Activated CD4-positive, alpha-beta T cell treated with anti-CD3 and anti-CD28 coated beads for 4 hours (primary cell): ENCODE results near the gene MTARC2.
"Not testable (repeated sequence)": the region's sequence is repeated elsewhere in the genome, so short reads cannot be mapped to it uniquely, and the experiment has no call there.

Experiments
- DNase-seq, 2 donors: peaks; one replicate each; pipeline ENCODE4 v3.0.0-alpha.2; 2020

The MTARC2 gene

GRCh38 chr1:220748089-220748934 lies at the start of gene MTARC2:
MTARC2 (plus strand) TSS chr1:220748322; CDS start chr1:220748532, 210 bp downstream.
- no peak for DNase-seq

- DNase-seq = no peak
Measured at GRCh38 chr1:220698607-220699016, 49.5 kb upstream of the MTARC2 start.

GRCh38 chr1:220699044-220699443 lies 49.1 kb upstream of the MTARC2 start:
- no peak for DNase-seq

DNA sequence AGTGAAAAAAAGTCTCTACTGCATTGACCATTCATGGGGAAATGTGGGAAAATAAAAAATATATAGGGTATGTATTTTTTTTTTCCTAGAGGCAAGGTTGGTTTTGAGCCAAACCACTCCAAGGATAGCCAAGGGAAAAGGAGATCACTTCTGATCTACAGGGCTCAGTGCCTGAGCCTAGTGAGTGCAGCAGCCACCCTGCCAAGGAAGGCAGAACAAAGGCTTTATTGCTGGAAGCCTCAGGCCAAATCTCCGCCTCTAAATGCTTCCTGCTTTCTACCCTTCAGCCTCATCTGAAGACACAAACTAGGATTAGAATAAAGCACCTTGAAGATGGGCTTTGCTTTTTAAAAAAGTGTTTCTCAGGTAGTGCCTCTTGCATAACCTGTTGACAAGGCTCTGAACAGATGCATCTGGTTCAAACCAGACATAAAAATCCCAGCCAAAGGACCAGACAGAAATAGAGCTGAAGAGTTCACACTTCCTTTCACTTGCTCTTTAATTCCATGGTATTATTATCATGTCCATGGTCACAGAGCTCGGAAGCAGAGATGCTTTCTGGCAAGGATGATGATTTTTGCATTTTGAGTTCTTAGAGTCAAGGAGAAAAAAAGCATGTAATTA lies 47.5 kb upstream of the MTARC2 start:
- DNase-seq = no peak

DNA sequence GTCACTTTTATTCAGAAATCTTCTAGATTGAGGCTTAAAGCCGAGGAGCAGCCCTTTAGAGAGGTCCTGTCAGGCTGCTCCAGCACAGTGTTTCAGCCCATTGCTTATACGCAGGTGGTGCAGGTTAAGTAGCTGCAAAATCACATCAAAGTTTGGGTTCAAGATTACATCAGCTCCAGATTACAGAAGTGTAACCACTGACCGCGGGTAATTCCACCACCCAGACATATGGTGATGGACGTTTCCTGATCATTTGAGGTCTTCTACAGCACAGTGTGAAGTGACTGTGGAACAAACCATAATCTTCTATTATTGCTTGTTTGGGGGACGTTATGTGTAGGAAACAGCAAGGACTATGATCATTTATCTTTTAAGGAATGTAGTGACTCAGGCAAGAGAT lies 46.1 kb upstream of the MTARC2 start:
- DNase-seq = no peak

DNA sequence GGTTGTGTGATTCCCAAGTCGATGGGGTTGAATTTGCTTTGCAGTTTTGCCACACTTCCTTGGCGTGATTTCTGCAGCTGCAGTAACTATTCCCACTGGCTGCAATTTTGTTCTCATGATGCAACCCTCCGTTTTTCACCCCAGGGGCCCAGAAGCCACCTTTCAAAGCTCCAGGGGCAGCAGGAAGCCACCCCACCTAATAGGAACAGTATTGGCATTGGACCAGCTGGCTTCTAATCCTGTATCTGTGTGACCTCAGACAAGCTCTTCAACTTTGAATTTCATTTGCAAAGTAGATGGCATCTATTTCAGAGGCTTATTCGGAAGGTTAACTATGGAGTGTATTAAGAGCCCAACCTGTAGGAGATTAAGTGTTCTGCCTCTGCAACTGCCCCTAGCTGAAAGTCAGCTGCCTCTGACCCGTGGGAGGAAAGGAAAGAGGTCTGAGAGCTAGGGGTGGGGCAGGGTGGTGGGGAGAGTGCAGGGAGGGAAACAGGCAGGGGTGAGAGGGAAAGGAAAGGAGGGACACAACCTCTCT lies 45.3 kb upstream of the MTARC2 start:
- DNase-seq = no peak

DNA sequence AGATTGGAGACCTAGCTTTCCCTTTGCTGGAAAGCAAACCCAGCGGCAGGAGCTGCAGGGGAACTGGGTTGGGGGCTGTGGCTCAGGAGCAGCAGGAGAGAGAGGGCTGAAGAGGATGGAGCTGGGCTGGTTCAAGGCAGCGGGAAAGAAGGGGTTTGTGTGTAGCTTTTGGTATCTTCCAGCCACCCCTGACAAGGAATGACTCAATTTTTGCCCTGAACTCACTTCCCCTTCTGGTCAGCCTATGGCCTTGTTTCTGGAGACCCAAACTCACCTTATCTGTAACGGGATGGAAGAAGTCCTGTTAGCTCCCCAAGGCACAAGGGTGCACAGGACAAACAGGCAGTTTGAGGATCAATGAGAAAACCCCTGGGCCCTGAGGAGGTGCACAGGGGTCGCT lies 44.8 kb upstream of the MTARC2 start:
- no peak for DNase-seq

GRCh38 chr1:220705782-220706181 lies 42.3 kb upstream of the MTARC2 start:
- no peak for DNase-seq

- no peak for DNase-seq
Measured at GRCh38 chr1:220706480-220706879, 41.6 kb upstream of the MTARC2 start.

- DNase-seq = no peak
Measured at GRCh38 chr1:220707160-220707559, 41.0 kb upstream of the MTARC2 start.

- DNase-seq = no peak
Measured at GRCh38 chr1:220708244-220708643, 39.9 kb upstream of the MTARC2 start.

DNA sequence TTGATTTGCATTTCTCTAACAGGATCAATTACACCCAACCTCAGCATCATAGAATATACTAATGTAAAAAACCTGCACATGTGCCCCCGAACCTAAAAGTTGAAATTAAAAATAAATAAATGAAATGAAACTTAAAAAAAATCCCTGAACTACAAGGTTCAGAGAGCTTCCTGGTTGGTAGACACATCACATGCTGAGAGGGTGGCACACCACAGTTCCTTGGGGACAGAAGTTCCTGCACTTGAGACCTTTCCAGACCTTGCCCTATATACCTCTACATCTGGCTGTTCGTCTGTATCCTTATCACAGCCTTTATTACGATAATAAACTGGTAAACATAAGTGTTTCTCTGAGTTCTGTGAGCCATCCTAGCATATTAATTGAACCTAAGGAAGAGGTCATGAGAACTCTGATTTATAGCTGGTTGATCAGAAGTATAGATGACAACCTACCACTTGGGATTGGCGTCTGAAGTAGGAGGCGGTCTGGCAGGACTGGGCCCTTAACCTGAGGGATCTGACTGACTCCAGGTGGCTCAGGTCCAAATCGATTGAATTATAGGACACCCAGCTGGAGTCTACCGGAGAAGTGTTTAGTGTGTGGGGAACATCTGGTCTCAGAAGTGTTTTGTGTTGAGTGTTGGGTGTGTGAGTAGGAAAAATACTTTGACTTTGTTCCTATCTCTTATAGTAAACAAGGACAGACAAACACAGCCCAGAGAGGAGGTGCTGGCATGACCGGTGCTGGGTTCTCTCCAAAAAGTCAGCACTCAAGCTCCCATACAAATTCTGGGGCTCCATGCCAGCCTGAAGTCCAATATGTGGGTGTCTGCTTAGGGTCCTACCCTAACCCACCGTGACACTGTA lies 39.0 kb upstream of the MTARC2 start:
- no peak for DNase-seq

DNA sequence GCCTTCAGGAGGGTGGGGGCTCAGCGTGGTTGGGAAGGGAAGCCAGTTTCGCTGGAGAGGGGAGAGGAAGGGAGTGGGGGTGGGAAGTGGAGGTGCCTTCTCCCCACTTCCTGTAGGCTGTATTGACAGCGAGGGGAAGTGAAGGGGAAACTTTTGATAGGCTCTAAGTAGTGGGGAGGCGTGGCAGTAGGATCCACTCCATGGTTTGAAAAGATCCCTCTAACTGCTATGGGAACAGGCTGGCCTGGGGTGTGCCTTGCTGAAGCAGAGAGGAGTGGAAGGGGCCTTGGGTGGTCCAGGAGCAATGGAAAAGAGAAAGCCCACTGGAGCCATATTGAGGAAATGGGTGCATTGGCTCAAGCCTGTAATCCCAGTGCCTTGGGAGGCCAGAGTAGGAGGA lies 37.8 kb upstream of the MTARC2 start:
- no peak for DNase-seq

DNA sequence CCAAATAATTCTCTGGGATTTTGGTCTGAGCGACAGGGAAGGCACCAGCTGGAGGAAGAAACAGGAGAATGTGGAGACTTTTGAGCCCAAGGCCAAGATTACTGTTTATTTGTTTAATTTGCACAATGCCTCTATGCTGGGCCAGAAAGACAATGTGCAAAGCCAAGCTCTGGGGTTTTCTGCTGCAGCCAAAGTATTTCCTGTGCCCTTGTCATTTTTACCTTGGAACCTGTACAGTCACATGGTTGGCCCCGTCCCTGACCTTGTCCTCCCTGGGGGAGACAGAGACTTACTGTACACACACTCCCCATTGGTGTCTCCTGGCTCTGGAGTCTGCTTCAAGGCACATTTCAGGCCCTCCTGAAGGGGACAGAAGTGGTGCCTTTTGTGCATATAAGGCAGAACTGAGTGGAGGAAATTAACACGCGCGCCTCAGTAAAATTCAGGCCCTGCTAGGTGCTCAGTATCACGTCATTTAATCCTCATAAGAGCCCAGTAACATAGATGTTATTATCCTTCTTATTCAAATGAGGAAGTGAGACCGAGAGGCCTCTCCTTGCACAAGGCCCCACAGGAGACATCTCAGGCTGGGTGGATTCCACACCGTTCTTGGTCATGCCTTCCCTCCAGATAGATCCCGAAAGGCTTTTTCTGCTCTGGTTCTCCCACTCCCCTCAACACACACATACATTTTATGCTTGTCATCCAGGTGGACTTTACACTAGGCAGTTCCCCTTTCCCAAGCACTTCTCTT lies 36.9 kb upstream of the MTARC2 start:
- no peak for DNase-seq

DNA sequence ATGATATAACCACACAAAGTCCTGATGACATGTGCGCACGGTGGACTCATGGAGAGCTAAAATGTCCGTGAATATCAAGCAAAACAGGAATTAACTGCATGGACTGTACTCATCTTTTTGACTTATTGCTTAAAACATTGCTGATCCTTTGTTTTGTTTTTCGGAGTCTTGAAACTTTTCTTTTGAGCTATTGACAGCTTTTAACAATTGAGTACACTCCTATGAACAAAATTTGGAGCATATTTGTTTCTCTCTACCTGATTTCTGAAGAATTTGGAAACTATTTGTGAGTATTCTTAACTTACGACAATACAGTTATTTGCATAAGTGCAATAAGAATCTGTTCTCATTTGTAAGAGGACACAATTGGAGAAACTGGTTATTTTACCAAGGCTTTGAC lies 32.1 kb upstream of the MTARC2 start:
- DNase-seq = not testable (repeated sequence)

- DNase-seq = no peak
Measured at GRCh38 chr1:220717800-220718640, 30.1 kb upstream of the MTARC2 start.

DNA sequence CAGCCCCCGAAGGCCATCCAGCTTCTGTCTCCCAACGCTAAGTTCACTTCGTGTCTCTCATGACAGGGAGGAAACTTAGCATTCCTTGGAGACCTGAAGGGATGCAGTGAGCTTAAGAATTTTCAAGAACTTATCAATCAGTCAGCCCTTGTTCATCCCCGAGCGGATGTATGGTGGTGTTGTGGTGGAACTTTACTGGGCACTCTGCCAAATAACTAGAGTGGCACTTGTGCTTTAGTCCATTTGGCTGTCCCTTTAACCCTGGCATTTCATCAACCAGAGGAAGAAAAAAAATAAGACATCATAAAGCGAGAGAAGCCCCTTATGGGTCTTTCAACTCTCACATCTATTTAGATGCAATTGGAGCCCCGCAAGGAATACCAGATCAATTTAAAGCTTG lies 26.9 kb upstream of the MTARC2 start:
- not testable (repeated sequence) for DNase-seq

DNA sequence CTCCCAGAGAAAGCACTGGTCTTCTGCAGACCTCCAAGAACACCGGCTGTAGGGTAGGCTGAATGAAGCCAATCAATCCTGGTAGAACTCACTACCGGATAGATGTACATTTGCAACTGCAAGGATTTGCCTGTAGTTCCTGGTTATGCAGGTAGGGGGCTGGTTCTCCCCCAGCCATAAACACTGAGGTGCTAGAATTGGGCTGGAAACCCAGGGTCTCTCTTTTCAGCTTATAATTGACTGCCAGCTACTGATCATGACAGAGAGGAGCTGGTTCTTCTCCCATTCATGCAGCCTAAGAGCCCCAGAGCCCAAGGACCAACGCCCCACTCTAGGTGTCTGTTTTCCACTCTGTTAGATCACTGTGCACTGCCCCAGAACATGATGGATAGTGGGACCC lies 21.5 kb upstream of the MTARC2 start:
- no peak for DNase-seq

- no peak for DNase-seq
Measured at GRCh38 chr1:220727519-220727918, 20.6 kb upstream of the MTARC2 start.

DNA sequence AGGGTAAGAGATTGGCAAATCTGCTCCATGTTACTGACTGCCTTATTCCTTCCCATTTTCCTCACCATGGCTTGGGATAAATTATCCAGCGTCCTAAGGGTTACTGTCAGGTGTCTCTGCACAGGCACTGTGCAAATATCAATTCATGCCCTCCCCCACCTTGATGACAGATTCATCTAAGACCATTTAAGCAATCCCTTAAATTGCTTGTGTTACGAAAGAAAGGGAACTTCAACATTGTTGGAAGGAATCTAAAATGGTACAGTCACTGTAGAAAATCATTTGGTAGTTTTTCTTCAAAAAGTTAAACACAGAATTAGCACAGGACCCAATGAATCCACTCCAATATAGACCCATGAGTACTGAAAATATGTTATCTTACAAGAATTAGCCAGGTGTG lies 17.6 kb upstream of the MTARC2 start:
- no peak for DNase-seq

DNA sequence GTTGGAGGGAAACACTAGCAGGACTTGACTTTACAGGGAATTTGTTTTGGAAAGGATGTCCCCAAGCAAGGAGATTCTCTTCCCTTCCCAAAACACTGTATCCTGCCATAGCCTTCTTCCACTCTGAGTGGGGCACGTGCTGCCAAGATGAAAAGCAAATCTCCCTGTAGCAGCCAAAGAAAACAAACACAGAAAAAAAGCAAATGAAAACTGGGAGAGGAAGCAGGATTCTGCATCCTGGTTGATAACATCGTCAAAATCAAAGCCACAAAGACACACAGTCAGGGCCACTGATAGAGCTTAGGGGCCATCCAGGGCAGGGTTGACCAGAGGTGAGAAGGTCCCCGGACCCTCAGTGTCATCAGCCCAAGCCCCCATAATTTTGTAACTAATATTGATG lies 16.0 kb upstream of the MTARC2 start:
- no peak for DNase-seq

DNA sequence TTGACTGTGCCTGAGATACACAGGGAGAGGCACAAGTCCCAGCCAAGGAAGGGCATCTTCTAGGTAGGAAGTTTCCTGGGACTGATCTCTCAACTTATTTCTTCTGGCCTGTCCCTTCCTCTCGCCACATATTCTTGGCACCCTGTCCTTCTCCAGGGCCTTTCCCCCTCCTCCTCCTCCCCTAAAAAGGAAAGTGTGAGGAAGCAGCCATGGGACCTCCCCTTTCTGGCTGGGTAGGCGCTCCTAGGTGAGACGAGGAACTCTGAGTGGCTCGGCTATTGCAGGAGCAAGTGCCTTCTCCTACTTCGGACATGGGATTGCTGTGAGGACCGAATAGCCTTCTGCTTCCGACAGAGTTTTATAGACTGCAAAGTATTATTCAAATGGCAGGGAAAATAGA lies 15.5 kb upstream of the MTARC2 start:
- no peak for DNase-seq
